Thymus (tissue), 11 donors: Measurements from ENCODE around the gene HK3. TPM values are rescaled to one million over a fixed set of nuclear protein-coding genes. Genes with fewer than 3 reads are reported as not detected.

ENCODE experiments used
- DNase-seq, 9 donors: peaks; one replicate each; pipeline ENCODE4 v3.0.0-alpha.2; 2013; ENCODE audit warnings: low spot score in 9 of 9, low read depth in 6 of 9, missing footprints in 1 of 9
- H3K27ac ChIP-seq, 2 donors: one replicate each; pipeline ENCODE4 v1.5.1; 2013; ENCODE audit warnings: control low read depth in 1 of 2, low read depth in 1 of 2, low read length in 1 of 2, mild to moderate bottlenecking in 1 of 2, moderate library complexity in 1 of 2
- H3K27me3 ChIP-seq, 2 donors: one replicate each; pipeline ENCODE4 v1.5.1; 2013; ENCODE audit warnings: low read length in 1 of 2; ENCODE audit not compliant: control insufficient read depth in 2 of 2, insufficient read depth in 1 of 2
- H3K36me3 ChIP-seq, 2 donors: one replicate each; pipeline ENCODE4 v1.5.1; 2013; ENCODE audit warnings: low read length in 1 of 2, mild to moderate bottlenecking in 1 of 2, moderate library complexity in 1 of 2; ENCODE audit not compliant: control insufficient read depth in 2 of 2, insufficient read depth in 2 of 2
- H3K4me1 ChIP-seq, 2 donors: one replicate each; pipeline ENCODE4 v1.5.1; 2013; ENCODE audit warnings: low read length in 2 of 2; ENCODE audit not compliant: control insufficient read depth in 2 of 2, insufficient read depth in 2 of 2
- H3K4me3 ChIP-seq, 2 donors: one replicate each; pipeline ENCODE4 v1.5.1; 2013; ENCODE audit warnings: low read length in 2 of 2, control low read depth in 1 of 2, mild to moderate bottlenecking in 1 of 2
- H3K9me3 ChIP-seq, 2 donors: one replicate each; pipeline ENCODE4 v1.5.1; 2013; ENCODE audit warnings: low read length in 1 of 2, mild to moderate bottlenecking in 1 of 2; ENCODE audit not compliant: control insufficient read depth in 2 of 2, insufficient read depth in 1 of 2
- WGBS: extraction: QIAGEN DNeasy Blood & Tissue Kit; methylation state at CpG from one replicate; pipeline ENCODE4 v1.1.7; 2013; 5-methylcytosine and 5-hydroxymethylcytosine counted together
- polyA plus RNA-seq: library from polyadenylated mRNA; stranded (reverse); fragments of 200-250 nt; gene quantifications from one replicate; pipeline ENCODE4 v1.2.3, GENCODE V29; 2013
- total RNA-seq: library from RNA; stranded (reverse); fragments of 120-200 nt; gene quantifications from one replicate; pipeline ENCODE4 v1.2.4, GENCODE V29; 2013
- donor health status: healthy.

Gene HK3
- total and polyA plus RNA-seq, 2 donors = 3.2 to 38.9 TPM

- H3K9me3 ChIP-seq = no peaks in the 10 kb centered on the region
- no peaks in the 10 kb centered on the region for H3K27me3 ChIP-seq
- DNase-seq = no peak
- H3K4me3 ChIP-seq = no peak overlapping the region
- no peaks in the 10 kb centered on the region for H3K4me1 ChIP-seq
- peaks cover 40 to 51% of the 10 kb centered on the region in 2 donors for H3K36me3 ChIP-seq
- WGBS = 98% methylated on average over 5 of the region's 5 CpGs
- H3K27ac ChIP-seq = no peak overlapping the region
These were observed 9.7 kb upstream of the HK3 start for GRCh38 chr5:176908675-176909368.

GRCh38 chr5:176906796-176907195 lies 7.7 kb upstream of the HK3 start:
- Histone ChIP-seq H3K27me3 (no peaks in the 10 kb centered on the region), H3K36me3 (peaks cover 57 to 66% of the 10 kb centered on the region in 2 donors), H3K9me3 (no peaks in the 10 kb centered on the region), H3K4me1 (no peaks in the 10 kb centered on the region), H3K27ac (no peak overlapping the region), H3K4me3 (no peak overlapping the region)
- WGBS = 96% methylated on average over 3 of the region's 3 CpGs
- no peak for DNase-seq

GRCh38 chr5:176906126-176906525 lies 7.0 kb upstream of the HK3 start:
- Histone ChIP-seq H3K4me3 (no peak overlapping the region), H3K36me3 (peaks cover 57 to 64% of the 10 kb centered on the region in 2 donors), H3K4me1 (no peaks in the 10 kb centered on the region), H3K27ac (no peak overlapping the region), H3K9me3 (no peaks in the 10 kb centered on the region), H3K27me3 (no peaks in the 10 kb centered on the region)
- DNase-seq = no peak
- 99% methylated on average over 1 of the region's 1 CpG for WGBS

GRCh38 chr5:176904276-176904675 lies 5.1 kb upstream of the HK3 start:
- Histone ChIP-seq H3K4me1 (no peaks in the 10 kb centered on the region), H3K27ac (no peak overlapping the region), H3K4me3 (no peak overlapping the region), H3K9me3 (no peaks in the 10 kb centered on the region), H3K36me3 (peaks cover 57 to 64% of the 10 kb centered on the region in 2 donors), H3K27me3 (no peaks in the 10 kb centered on the region)
- WGBS = 96% methylated on average over 3 of the region's 3 CpGs
- DNase-seq = no peak

GRCh38 chr5:176902911-176903664 lies 3.9 kb upstream of the HK3 start:
- Histone ChIP-seq H3K27me3 (no peaks in the 10 kb centered on the region), H3K9me3 (no peaks in the 10 kb centered on the region), H3K4me3 (no peak overlapping the region), H3K27ac (no peak overlapping the region), H3K4me1 (no peaks in the 10 kb centered on the region), H3K36me3 (peaks cover 52 to 54% of the 10 kb centered on the region in 2 donors)
- no peak for DNase-seq
- WGBS = 97% methylated on average over 5 of the region's 5 CpGs

- H3K4me3 ChIP-seq = no peak overlapping the region
- 96% methylated on average over 6 of the region's 6 CpGs for WGBS
- H3K27ac ChIP-seq = no peak overlapping the region
- DNase-seq = no peak
- no peaks in the 10 kb centered on the region for H3K27me3 ChIP-seq
- no peaks in the 10 kb centered on the region for H3K4me1 ChIP-seq
- H3K36me3 ChIP-seq = peaks cover 49% of the 10 kb centered on the region in 2 donors
- H3K9me3 ChIP-seq = no peaks in the 10 kb centered on the region
These were observed 3.1 kb upstream of the HK3 start for GRCh38 chr5:176902102-176902814.

GRCh38 chr5:176901260-176902101 lies 2.3 kb upstream of the HK3 start:
- H3K27ac ChIP-seq = no peak overlapping the region
- H3K4me1 ChIP-seq = no peaks in the 10 kb centered on the region
- DNase-seq = peak in 1 of 9 donors; percentile 18
- H3K4me3 ChIP-seq = no peak overlapping the region
- peaks cover 41 to 42% of the 10 kb centered on the region in 2 donors for H3K36me3 ChIP-seq
- WGBS = 97% methylated on average over 12 of the region's 12 CpGs
- H3K27me3 ChIP-seq = no peaks in the 10 kb centered on the region
- no peaks in the 10 kb centered on the region for H3K9me3 ChIP-seq

- Histone ChIP-seq H3K36me3 (peaks cover 34 to 35% of the 10 kb centered on the region in 2 donors), H3K9me3 (no peaks in the 10 kb centered on the region), H3K4me3 (no peak overlapping the region), H3K27me3 (no peaks in the 10 kb centered on the region), H3K27ac (no peak overlapping the region), H3K4me1 (no peaks in the 10 kb centered on the region)
- WGBS = 95% methylated on average over 7 of the region's 7 CpGs
- DNase-seq = no peak
These were observed 1.6 kb upstream of the HK3 start for GRCh38 chr5:176900780-176901204.
